ENCODE data around the gene SPATA4. TPM values are rescaled to one million over a fixed set of nuclear protein-coding genes. Genes with fewer than 3 reads are reported as not detected.

The SPATA4 gene
- total RNA-seq, 1 experiment from 2014 or later = not detected

- H3K27ac Mint-ChIP-seq = peak overlapping the region in 1 of 3 experiments; percentile 11; a peak in 1 of 7 replicates
Measured at GRCh38 chr4:176185051-176185450, 10.3 kb downstream of the SPATA4 start.

More at GRCh38 chr4:176185051-176185450, 10.3 kb downstream of the SPATA4 start:
- no peak overlapping the region for H3K56ac ChIP-seq (ENCODE audit: insufficient read length, low read depth, low read length)
- H3K4me2 ChIP-seq (ENCODE audit: insufficient read depth, insufficient read length, low read length) = no peak overlapping the region
- no peak overlapping the region for H3K23ac ChIP-seq (ENCODE audit: insufficient read length, low read depth, low read length)
- Mint-ChIP-seq H3K4me1 (peaks cover 22 to 23% of the 10 kb centered on the region in 2 experiments), H3K36me3 (ENCODE audit: insufficient read depth in 1 of 3, low read depth in 3 of 3) (no peaks in the 10 kb centered on the region), H3K27me3 (ENCODE audit: low read depth) (no peaks in the 10 kb centered on the region), H3K4me3 (no peak overlapping the region), H3K9me3 (no peaks in the 10 kb centered on the region)
- no peak overlapping the region for H2BK5ac ChIP-seq (ENCODE audit: insufficient read length, low read length)
- no peak overlapping the region for H2BK20ac ChIP-seq (ENCODE audit: low read depth, low read length, poor library complexity, severe bottlenecking)
- DNase-seq = no peak
- no peak overlapping the region for H3K27ac ChIP-seq (ENCODE audit: insufficient read length, low read depth, low read length)
- no peak overlapping the region for H4K5ac ChIP-seq (ENCODE audit: insufficient read length, low read depth, low read length)
- H3K79me2 ChIP-seq (ENCODE audit: insufficient read depth, low read length) = no peaks in the 10 kb centered on the region
- no peak for TF ChIP-seq CTCF (conservative IDR thresholded peaks at IDR 0.05)
- no peak overlapping the region for H3K14ac ChIP-seq (ENCODE audit: insufficient read depth, low read length)
- no peaks in the 10 kb centered on the region for H3K79me1 ChIP-seq (ENCODE audit: insufficient read depth, low read depth, low read length, poor library complexity, severe bottlenecking)
- H2BK12ac ChIP-seq (ENCODE audit: insufficient read length, low read depth, low read length) = no peak overlapping the region
- no peak overlapping the region for H2BK15ac ChIP-seq (ENCODE audit: low read depth, low read length)
- no peak overlapping the region for H2BK120ac ChIP-seq (ENCODE audit: low read depth, low read length, poor library complexity, severe bottlenecking)
- H3K23me2 ChIP-seq (ENCODE audit: insufficient read length, low read depth, low read length, poor library complexity, severe bottlenecking) = no peaks in the 10 kb centered on the region
- no peaks in the 10 kb centered on the region for H4K20me1 ChIP-seq (ENCODE audit: control insufficient read depth, insufficient read depth, insufficient read length)
- no peak overlapping the region for H4K8ac ChIP-seq (replicated peaks; ENCODE audit: insufficient read length, low read depth, low read length)
- no peak overlapping the region for H2AFZ ChIP-seq (ENCODE audit: low read length)
- H3K9me3 ChIP-seq (ENCODE audit: control insufficient read depth, low read depth, low read length) = no peaks in the 10 kb centered on the region
- no peak overlapping the region for H2AK5ac ChIP-seq (ENCODE audit: insufficient read length, low read length)
- H3K9ac ChIP-seq (ENCODE audit: extremely low read depth, insufficient read length, low read length) = no peak overlapping the region
- no CpG with 5 or more reads among the region's 1 CpG for WGBS (ENCODE audit: extremely low coverage, insufficient read length, low lambda C conversion rate)
- H3K27me3 ChIP-seq (ENCODE audit: insufficient read depth, low read length) = no peaks in the 10 kb centered on the region
- no peak overlapping the region for H3K4ac ChIP-seq (ENCODE audit: low read depth, low read length)
- H3K18ac ChIP-seq (ENCODE audit: insufficient read length, low read depth, low read length) = no peak overlapping the region
- H3K4me1 ChIP-seq (ENCODE audit: insufficient read depth, low read length) = peaks cover 3% of the 10 kb centered on the region
- no peak overlapping the region for H3T11ph ChIP-seq (ENCODE audit: low read length)
- H4K91ac ChIP-seq (ENCODE audit: insufficient read length, low read depth, low read length) = no peak overlapping the region

Data from H9 (cell line).